Astrocyte of the spinal cord (primary cell): ENCODE measurements around the gene BANK1.

ENCODE experiments used
- DNase-seq: peaks from one replicate; pipeline ENCODE4 v3.0.0; 2011; ENCODE audit warnings: low read depth, low spot score
- H3K4me3 ChIP-seq: 2 replicates; pipeline ENCODE4 v1.5.1; 2011; ENCODE audit warnings: low read depth, mild to moderate bottlenecking, low read length, moderate library complexity
- in situ Hi-C: cut with HindIII; loops from 2 replicates; pipeline ENCODE4 v1.10.0; 2017; ENCODE audit warnings: low sequenced_read_pairs
- TF ChIP-seq, protein P1 (sequence below): IDR thresholded peaks from 2 replicates; pipeline ENCODE4 v1.5.1; 2012; ENCODE audit warnings: low read depth, mild to moderate bottlenecking, low read length, inconsistent platforms

The BANK1 gene

DNA sequence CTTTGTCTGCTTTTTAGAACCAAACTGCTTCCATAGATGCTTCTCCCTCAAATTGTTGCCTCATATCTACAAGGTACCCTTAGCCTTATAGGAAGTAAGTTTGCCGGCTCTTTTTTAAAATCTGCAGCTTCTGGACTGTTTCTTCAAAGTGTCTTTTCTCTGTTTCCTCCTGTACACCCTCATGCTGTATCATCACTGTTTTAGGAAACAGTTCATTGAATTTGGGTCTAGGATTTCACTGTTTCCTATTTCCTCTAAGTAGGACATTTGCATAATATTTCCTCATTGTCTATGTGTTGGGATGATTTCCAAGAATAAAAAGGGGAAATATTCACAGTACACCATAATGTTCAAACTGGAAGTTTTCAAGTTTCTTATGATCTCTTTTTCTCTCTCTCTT lies 43.0 kb downstream of the BANK1 start:
- DNase-seq: no peak
- TF ChIP-seq, protein P1, sequence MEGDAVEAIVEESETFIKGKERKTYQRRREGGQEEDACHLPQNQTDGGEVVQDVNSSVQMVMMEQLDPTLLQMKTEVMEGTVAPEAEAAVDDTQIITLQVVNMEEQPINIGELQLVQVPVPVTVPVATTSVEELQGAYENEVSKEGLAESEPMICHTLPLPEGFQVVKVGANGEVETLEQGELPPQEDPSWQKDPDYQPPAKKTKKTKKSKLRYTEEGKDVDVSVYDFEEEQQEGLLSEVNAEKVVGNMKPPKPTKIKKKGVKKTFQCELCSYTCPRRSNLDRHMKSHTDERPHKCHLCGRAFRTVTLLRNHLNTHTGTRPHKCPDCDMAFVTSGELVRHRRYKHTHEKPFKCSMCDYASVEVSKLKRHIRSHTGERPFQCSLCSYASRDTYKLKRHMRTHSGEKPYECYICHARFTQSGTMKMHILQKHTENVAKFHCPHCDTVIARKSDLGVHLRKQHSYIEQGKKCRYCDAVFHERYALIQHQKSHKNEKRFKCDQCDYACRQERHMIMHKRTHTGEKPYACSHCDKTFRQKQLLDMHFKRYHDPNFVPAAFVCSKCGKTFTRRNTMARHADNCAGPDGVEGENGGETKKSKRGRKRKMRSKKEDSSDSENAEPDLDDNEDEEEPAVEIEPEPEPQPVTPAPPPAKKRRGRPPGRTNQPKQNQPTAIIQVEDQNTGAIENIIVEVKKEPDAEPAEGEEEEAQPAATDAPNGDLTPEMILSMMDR: no peak
- H3K4me3 ChIP-seq: no peak overlapping the region
- in situ Hi-C loops: no loop called here

DNA sequence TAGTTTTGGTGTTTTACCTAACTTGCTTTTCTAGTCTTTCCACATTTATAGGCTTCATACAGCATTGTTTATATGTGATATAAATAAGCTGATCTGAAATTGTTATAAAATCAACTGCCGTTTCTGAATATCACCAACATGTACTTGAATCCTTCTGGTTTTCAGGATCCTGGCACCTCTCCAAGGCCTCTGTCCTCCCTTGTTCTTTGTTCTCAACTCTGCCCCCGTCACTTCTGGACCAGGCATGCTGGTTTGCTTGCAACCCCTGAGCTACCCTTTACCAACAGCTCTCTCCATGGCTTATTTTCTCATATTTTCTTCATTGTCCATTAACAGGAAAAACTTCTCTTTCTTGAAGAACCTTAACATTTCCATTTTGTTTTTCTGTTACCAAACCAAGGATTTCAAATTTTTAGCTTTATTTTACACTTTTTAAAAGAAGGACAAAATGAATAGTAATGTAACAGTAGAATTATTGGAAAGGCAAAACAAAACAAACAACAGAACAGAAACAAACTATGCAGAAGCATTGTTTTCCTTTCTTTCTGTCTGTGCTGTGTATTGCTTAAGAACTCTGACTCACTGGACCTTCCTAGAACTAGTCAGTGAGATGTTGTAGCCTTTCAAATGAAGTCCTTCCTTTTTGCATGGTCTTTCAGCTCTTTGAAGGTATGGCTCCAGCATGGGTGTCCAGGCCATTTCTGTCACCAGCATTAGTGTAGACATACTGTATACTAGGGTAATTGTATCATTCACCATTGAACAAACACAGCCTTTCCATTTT lies 44.8 kb downstream of the BANK1 start:
- DNase-seq: peak; percentile 70
- no peak overlapping the region for H3K4me3 ChIP-seq
- in situ Hi-C loops: no loop called here
- TF ChIP-seq, protein P1: no peak

DNA sequence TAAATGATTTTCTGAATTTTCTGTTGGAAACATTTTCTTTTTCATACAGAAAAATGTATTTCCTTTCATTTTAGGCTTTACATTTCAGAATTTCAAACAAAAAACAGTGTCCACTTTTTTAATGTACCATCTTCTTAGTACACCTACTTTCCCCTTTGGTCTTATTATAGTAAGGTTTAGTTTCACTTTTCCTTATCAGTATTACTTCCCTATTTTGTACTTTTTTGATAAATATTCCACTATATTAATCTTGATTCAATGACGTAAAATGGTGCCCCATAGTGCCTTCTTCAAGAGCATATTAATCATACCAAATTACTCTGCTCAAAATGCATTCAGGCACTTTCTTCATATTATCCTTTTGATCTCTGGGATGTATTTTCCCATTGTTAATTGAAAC lies 52.5 kb downstream of the BANK1 start:
- in situ Hi-C loops: no loop called here
- no peak for DNase-seq
- no peak overlapping the region for H3K4me3 ChIP-seq
- TF ChIP-seq, protein P1: no peak

DNA sequence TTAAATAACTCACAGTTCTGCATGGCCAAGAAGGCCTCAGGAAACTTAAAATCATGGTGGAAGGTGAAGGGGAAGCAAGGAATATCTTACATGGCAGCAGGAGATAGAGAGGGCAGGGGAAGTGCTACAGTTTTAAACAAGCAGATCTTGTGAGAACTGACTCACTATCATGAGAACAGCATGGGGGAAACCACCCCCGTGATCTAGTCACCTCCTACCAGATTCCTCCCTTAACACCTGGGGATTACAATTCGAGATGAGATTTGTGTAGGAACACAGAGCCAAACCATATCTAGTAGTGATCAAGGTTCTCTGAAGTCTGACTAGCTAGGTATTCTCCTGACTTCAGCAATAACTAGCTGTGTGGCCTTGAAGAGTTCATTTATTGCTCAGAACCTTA lies 56.0 kb downstream of the BANK1 start:
- no peak overlapping the region for H3K4me3 ChIP-seq
- TF ChIP-seq, protein P1: no peak
- in situ Hi-C loops: no loop called here
- DNase-seq: no peak

DNA sequence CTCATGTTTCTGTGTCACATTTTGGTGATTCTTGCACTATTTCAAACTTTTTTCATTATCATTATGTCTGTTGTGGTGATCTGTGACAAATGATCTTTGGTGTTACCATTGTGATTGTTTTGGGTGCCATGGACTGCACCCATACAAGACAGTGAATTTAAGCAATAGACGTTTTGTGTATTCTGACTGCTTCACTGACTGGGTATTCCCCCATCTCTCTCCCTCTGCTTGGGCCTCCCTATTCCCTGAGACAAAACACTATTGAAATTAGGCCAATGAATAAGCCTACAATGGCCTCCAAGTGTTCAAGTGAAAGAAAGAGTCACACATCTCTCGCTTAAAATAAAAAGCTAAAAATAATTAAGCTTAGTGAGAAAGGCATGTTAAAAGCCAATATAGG lies 60.2 kb downstream of the BANK1 start:
- in situ Hi-C loops: no loop called here
- H3K4me3 ChIP-seq: no peak overlapping the region
- TF ChIP-seq, protein P1: no peak
- DNase-seq: no peak

DNA sequence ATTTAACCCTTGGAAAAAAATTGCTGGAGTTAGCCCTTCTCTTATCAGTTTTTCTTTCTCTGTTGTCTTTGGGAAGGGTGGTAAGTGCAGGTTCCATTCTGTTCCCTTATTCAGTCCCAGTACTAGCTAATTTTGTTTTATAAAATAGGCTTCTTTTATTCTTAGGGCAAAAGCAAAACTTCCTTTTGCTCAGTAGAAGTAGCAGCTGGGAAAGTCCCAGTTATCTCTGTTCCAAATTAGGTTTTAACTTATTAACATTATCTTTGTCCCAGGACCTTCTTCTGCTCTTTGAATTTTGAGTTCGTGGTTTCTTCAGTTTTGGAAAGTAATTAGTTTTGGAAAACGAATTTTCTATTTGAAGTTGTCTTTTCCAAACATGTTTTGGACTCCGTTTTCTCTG lies 61.1 kb downstream of the BANK1 start:
- TF ChIP-seq, protein P1: no peak
- in situ Hi-C loops: no loop called here
- DNase-seq: no peak
- no peak overlapping the region for H3K4me3 ChIP-seq

DNA sequence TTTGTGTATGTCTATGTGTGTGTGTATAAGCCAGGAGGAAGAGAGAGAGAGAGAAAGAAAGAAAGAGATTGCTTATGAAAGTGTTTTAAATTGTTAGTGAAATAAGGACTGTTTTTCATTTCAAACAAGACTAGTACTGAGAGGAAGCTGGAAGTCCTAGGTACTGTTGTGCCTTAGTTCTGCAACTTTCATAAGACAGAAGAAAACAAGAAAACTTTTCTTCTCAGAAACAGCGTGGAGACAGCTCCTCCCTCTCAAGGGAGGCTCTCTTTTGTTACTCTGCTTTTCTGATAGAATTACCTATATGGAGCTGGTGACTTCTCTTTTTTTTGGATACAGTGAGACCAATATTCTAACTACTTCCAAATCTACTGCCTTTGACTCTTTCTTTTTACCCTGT lies 62.5 kb downstream of the BANK1 start:
- DNase-seq: no peak
- no peak overlapping the region for H3K4me3 ChIP-seq
- TF ChIP-seq, protein P1: no peak
- in situ Hi-C loops: no loop called here
